Measurements from ENCODE around the gene C11orf86.

C11orf86 gene

DNA sequence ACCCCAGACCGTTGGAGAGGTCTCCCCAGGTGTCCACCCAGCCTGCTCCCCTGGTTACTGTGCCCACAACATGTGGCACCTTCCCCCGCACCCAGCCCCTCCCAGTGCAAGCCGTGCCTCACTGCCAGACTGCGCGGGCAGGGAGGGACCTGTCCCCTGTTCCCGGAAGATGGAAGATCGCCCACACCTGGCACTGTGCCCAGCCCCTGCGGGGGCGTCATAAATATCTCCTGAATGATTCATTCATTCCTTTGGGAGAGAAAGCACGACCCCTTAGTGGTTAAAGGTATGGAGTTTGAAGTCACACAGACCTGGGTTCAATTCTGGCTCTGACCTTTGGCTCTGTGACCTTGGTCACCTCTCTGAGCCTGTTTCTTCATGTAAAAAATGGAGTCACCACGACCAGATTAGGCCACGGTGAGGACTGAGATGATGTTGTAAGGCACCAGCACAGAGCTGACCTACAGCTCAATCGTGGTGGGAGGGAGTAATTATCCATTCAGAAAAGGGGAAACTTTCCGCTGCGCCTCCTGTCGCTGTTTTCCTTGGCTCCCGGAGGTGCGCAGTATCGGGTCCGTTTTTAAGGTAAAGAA, 47.3 kb downstream of the C11orf86 start:
- DNase-seq (ENCODE audit: low read depth), result no peak
- TF ChIP-seq, protein P1, sequence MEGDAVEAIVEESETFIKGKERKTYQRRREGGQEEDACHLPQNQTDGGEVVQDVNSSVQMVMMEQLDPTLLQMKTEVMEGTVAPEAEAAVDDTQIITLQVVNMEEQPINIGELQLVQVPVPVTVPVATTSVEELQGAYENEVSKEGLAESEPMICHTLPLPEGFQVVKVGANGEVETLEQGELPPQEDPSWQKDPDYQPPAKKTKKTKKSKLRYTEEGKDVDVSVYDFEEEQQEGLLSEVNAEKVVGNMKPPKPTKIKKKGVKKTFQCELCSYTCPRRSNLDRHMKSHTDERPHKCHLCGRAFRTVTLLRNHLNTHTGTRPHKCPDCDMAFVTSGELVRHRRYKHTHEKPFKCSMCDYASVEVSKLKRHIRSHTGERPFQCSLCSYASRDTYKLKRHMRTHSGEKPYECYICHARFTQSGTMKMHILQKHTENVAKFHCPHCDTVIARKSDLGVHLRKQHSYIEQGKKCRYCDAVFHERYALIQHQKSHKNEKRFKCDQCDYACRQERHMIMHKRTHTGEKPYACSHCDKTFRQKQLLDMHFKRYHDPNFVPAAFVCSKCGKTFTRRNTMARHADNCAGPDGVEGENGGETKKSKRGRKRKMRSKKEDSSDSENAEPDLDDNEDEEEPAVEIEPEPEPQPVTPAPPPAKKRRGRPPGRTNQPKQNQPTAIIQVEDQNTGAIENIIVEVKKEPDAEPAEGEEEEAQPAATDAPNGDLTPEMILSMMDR (IDR thresholded peaks at IDR 0.05; ENCODE audit: low read depth, low read length, missing control alignments), result no peak
- peak overlapping the region; percentile 26 for H3K4me3 ChIP-seq (ENCODE audit: low read depth, low read length)
- in situ Hi-C loops (cut with HindIII; ENCODE audit: low sequenced_read_pairs), result no loop called here

GRCh38 chr11:67022961-67023956, 48.2 kb downstream of the C11orf86 start, which contains the start of gene SYT12:
SYT12 (plus strand) TSS chr11:67023134; CDS start chr11:67030145, 7,011 bp downstream.
- peak within 1 kb of the TSS; percentile 31 for H3K4me3 ChIP-seq (ENCODE audit: low read depth, low read length)
- in situ Hi-C loops (cut with HindIII; ENCODE audit: low sequenced_read_pairs), result no loop called here
- TF ChIP-seq, protein P1 (IDR thresholded peaks at IDR 0.05; ENCODE audit: low read depth, low read length, missing control alignments), result no peak
- no peak for DNase-seq (ENCODE audit: low read depth)

DNA sequence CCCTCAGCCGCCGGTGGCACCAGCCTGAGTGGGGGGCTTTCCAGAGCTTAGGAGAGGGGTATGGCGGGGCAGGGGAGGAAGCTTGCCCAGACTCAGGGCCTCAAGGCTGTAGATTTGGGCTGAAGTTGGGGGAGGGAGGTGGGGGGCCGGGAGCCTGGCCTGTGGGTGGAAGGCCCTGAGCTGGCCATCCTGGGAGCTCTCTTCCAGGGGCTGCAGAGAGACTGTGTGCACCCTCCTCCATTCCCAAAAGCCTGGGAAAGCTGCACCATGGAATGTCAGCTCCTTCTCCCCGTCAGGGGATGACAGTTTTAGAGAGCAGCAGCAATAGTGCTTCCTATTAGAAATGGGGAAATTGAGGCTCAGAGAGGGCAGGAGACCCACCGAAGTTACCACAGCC, 48.9 kb downstream of the C11orf86 start:
- in situ Hi-C loops (cut with HindIII; ENCODE audit: low sequenced_read_pairs), result no loop called here
- TF ChIP-seq, protein P1 (IDR thresholded peaks at IDR 0.05; ENCODE audit: low read depth, low read length, missing control alignments), result no peak
- no peak overlapping the region for H3K4me3 ChIP-seq (ENCODE audit: low read depth, low read length)
- DNase-seq (ENCODE audit: low read depth), result no peak

- no peak overlapping the region for H3K4me3 ChIP-seq (ENCODE audit: low read depth, low read length)
- TF ChIP-seq, protein P1 (IDR thresholded peaks at IDR 0.05; ENCODE audit: low read depth, low read length, missing control alignments), result no peak
- in situ Hi-C loops (cut with HindIII; ENCODE audit: low sequenced_read_pairs), result no loop called here
- no peak for DNase-seq (ENCODE audit: low read depth)
These were observed 49.3 kb downstream of the C11orf86 start for GRCh38 chr11:67024410-67024809.

DNA sequence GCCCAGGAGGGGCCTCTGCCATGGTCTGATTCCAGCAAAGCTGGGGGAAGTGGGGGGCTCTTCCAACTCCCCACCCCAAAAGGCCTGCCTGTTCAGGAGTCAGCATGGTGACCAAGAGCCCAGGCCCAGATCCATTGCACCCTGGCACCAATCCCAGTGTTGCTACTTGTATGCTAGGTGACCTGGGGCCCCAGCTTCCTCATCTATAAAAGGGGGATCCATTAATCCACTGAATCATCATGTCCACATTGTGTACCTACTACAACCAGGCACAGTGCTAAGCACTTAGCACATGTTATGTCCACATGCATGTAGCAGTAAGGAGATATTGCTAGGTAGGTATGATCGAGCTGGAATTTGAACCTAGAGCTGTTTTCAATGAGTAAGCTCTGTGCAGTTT, 49.9 kb downstream of the C11orf86 start:
- in situ Hi-C loops (cut with HindIII; ENCODE audit: low sequenced_read_pairs), result no loop called here
- no peak overlapping the region for H3K4me3 ChIP-seq (ENCODE audit: low read depth, low read length)
- TF ChIP-seq, protein P1 (IDR thresholded peaks at IDR 0.05; ENCODE audit: low read depth, low read length, missing control alignments), result no peak

GRCh38 chr11:67025750-67026149, 50.6 kb downstream of the C11orf86 start:
- in situ Hi-C loops (cut with HindIII; ENCODE audit: low sequenced_read_pairs), result no loop called here
- H3K4me3 ChIP-seq (ENCODE audit: low read depth, low read length), result no peak overlapping the region
- DNase-seq (ENCODE audit: low read depth), result no peak
- TF ChIP-seq, protein P1 (IDR thresholded peaks at IDR 0.05; ENCODE audit: low read depth, low read length, missing control alignments), result no peak

More for the DNA sequence above, 49.9 kb downstream of the C11orf86 start:
- DNase-seq (ENCODE audit: low read depth), result no peak

All from astrocyte of the cerebellum (primary cell).